ENCODE data around the gene PPP2R5C.

Gene PPP2R5C

GRCh38 chr14:101865288-101865687, 103.8 kb downstream of the PPP2R5C start:
- DNase-seq (ENCODE audit: low read depth): no peak

GRCh38 chr14:101867854-101868253, 106.3 kb downstream of the PPP2R5C start:
- no peak for DNase-seq (ENCODE audit: low read depth)

DNA sequence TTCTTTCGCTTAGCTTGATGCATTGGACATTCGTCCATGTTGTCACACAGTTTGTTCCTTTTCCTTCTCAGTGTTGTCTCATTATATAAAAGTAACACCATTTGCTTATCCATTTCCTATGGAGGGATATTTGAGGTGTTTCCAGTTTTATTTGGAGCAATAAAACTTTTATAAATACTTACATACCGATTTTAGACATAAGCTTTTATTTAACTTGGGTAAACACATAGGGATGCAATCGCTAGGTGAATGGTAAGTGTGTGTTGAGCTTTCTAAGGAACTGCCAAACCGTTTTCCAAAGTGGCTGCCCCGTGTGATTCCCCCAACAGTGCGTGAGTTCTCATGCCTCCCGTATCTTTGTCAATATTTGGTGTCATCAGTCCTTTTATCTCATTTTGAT, 107.7 kb downstream of the PPP2R5C start:
- DNase-seq (ENCODE audit: low read depth): no peak

DNA sequence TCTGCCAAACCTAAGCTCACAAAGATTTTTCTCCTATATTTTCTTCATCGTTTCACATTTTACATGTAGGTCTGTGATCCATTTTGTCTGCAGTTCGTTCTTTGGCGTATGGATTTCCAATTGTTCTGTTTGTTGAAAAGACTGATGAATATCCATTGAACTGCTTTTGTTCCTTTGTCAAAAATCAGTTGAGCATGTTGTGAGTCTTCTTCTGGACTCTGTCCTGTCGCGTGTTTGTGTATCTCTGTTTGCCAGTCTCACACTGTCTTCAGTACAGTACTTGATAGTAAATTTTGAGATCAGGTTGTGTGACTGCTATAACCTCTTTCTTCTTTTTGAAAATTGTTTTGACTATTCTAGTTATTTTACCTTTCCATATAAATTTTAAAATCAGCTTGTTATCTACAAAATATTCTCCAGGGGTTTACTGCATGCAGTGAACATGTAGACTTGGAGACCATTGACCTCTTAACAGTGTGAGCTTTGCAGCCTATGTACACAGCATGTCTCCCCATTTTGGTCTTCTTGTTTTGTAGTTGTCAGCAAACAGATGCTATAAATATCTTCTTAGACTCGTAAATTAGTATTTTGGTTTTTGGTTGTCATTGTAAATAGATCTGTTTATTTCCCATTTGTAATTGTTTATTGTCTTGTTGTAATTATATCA, 108.9 kb downstream of the PPP2R5C start:
- no peak for DNase-seq (ENCODE audit: low read depth)

GRCh38 chr14:101872346-101872745, 110.8 kb downstream of the PPP2R5C start:
- no peak for DNase-seq (ENCODE audit: low read depth)

DNA sequence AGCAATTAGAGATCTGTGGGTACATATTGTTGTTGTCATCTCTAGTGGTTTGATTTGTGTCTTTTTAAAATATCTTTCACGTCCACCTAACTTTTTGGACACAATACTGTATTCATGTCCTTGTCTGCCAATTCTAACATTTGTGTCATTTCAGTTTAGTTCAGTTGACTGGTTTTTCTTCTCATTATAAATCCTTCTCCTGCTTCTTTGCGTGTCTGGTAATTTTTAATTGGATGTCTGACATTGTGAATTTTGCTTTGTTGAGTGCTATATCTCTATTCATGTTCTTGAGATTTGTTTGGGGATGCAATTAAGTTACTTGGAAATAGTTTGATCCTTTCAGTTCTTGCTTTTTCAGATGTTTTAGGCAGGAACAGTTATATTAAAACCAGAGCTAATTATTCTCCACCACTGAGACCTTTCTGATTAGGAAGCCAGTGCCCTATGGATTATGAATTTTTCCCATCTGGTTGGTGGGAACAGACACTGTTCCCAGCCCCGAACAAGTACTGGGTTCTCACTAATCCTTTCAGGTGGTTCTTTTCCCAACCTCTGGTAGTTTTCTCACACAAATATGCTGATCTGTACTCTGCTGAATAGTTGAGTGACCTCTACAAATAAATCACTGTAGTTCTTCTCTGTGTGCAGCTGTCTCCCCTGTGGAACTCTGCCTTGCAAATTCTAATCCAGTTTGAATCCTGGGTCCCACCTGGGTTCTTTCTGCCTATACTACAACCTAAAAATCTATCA, 111.7 kb downstream of the PPP2R5C start:
- DNase-seq (ENCODE audit: low read depth): no peak

DNA sequence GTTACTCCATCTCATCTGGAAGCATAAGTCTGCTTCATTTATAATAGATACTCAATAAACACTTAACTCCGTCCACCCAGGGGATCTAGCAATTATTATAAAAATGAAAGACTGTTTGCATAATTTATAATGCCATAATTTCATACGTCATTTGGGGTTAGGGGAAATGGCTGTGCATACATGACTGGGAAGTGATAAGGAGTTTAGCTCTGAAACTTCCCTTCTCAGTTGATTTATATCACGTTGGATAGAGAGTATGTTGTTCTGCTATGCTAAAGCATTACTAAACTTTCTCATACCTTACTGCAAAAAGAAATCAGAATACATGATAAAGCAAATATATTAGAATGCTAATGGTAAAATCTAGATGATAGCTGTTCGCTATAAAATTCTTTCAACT, 112.5 kb downstream of the PPP2R5C start:
- no peak for DNase-seq (ENCODE audit: low read depth)

DNA sequence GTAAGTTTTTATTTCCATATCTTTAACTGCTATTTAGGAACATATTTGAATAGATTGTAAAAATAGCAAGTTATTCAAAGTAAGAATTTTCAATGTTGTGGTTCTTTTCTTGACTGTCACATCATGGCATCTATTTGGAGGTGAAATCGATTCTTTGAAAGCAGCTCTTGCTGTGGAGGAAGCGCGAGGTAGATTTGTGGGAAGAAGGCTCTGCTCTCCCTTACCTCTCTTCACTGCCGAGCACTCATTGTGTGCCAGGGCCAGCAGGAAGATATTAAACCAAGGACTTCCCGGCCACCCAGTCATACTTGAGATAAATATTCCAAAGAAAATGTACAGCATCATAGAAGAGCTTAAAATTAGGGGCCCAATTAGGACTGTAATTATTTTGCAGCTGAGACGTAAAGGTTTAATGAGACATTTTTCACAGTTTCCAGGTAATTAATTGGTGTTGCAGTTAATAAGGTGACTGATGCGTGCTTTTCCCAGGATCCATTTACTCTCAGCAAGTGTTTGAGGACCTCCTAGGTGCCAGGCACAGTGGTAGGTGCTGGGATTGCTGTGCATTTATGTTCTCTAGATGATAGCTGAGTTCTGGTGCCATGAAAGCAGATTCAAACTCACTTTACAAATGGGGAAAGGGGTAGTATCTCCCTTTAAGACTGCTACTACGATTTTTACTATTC, 113.7 kb downstream of the PPP2R5C start:
- no peak for DNase-seq (ENCODE audit: low read depth)

GRCh38 chr14:101875727-101876554, 114.4 kb downstream of the PPP2R5C start:
- DNase-seq (ENCODE audit: low read depth): no peak

- peak; percentile 29 for DNase-seq (ENCODE audit: low read depth)
These were observed 115.0 kb downstream of the PPP2R5C start for GRCh38 chr14:101876555-101876938.

DNA sequence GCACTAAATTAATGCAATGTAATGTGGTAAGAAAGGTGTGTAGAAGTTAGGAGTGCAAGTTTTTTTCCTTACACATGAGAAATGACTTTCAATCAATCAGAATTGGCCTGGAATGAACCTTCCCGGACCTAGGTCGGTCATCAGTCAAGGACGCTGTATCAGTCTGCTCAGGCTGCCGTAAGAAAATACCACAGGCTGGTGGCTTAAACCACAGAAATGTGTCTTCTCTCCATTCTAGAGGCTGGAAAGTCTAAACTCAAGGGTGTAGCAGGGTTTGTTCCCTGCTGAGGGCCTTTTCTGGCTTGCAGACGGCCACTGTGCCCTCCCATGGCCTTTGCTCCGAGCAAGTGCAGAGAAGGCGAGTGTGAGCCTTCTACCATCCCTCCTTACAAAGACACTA, 116.3 kb downstream of the PPP2R5C start:
- no peak for DNase-seq (ENCODE audit: low read depth)

- DNase-seq (ENCODE audit: low read depth): no peak
These were observed 116.8 kb downstream of the PPP2R5C start for GRCh38 chr14:101878211-101878821.

DNA sequence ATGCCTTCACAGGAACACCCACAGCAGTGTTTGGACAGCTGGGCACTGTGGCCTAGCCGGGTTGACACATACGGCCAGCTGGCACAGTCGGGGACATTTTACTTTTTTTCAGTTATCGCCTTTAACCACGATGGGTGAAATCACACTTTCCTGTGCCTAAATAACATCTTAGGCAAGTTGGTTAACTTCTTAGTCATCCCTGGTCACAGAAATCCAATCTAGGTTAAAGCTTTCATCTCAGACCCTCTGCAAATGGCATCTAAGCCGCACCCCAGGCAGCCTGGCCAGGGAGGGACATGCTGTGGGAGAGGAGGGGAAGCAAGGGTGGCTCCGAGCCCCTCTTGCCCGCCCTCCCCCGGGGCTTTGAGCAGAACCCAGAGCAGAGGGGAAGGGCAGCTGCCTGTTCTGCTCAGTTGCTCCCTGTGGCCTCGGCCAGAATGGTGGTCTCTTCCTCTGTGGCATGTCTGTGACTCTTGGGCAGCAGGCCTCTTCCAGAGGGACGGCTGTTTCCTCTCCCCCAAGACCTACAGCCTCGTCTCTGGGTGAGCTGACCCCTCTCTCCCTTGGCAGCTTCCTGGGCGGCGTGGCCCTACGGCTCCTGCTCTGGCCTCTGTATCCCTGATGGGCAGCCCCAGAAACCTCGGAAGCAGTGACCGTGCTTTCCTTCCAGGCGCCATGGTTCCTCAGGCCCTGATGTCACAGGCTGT, 117.5 kb downstream of the PPP2R5C start:
- no peak for DNase-seq (ENCODE audit: low read depth)

DNA sequence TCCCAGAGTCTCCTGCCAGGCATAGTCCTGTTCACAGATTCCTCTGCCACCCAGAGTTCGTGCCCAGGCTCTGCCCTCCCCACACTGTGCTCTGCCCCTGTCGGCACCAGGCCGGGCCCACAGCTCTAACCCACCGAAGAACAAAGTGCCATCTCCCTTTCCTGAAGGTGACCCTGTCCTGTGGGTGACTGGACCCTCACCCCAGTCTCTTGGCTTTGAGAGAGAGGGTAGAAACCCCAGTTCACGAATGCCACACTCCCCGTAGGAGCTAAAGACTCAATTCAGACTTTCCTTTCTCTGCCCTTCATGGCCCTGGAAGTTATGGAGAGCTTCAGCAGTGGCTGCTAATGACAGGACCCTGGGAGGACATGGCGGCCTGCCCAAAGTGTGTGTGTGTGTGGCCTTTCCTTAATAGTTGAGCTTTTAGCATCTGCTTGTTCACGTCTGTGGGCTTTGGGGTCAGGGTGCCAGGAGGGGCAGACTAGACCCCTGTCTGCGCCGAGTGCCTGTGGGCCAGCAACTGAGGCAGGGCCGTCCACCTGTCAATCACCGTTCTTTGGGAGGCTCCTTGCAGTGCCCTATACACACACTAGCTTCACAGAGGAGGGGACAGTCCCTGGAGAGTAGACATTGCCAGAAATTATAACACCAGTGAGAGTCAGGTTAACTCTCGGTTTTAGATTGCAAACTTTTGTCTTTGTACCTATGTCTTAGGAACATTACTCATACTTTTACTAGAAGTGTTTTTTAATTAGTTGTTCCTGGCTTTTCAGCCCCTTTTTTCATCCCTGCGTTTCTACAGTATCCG, 118.2 kb downstream of the PPP2R5C start:
- DNase-seq (ENCODE audit: low read depth): no peak

GRCh38 chr14:101881426-101881825, 119.9 kb downstream of the PPP2R5C start:
- DNase-seq (ENCODE audit: low read depth): no peak

DNA sequence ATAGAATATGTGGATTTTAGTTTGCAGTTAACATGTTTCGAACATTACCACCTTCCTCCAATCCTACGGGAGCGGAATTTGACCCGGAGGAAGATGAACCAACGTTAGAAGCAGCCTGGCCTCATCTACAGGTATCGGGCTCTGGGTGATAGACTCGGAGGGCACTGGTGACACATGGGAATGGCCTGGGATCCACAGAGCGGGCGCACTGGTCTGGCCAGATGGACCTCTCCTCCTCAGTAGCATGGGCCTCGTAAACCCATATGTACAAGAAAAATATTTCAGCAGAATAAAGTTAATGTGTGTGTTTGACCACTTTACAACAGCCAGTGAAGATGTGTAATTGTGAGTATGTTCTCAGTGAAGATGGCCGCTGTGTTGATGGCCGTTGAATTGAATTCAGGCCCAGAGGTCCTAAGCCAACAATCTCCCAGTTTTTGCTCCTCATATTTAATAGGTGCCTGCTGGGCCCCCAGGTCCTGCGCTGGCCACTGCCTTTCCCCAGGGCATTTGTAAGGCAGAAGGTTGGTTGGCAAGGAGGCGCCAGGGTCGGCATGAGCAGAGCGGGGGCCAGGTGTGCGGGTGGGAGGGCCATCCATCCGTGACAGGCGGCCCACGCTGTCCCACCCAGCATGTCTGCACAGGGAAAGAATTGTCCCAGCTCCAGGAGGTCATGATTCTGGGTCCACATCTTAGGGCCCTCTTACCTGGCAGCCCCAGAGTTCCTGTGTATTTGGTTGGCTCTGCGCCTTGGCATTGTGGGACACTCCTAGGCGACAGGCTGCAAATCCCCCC, 120.8 kb downstream of the PPP2R5C start:
- DNase-seq (ENCODE audit: low read depth): no peak

DNA sequence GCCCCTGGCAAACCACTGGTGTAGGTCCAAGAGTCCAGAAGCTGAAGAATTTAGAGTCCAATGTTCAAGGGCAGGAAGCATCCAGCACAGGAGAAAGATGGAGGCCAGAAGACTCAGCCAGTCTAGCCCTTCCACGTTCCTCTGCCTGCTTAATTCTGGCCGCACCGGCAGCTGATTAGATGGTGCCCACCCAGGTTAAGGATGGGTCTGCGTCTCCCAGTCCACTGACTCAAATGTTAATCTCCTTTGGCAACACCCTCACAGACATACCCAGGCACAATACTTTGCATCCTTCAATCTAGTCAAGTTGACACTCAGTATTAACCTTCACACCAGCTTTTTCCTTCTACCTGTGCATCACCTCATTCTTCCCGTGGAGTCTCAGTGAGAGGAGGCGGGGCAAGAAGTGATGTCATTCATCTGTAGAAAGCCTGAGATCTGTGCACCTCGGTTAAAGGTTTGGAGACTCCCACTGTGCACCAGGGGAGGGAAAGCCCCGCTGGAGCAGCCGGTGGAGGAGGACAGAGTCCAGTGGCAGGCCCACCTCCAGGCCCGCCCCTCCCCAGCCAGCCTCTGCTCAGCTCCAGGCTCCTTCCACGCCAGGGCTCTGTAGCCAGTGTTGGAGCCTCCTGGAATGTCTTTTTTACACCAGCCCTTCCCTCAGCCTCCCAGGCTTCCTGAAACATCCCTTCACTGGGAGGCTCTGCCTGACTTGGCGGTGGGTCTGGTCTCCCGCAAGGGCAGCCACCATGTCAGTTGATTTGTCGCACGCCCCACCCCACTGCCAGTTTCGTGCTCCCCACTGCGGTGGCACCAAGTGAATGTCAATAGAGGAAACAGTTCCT, 122.8 kb downstream of the PPP2R5C start:
- DNase-seq (ENCODE audit: low read depth): no peak

- DNase-seq (ENCODE audit: low read depth): no peak
These were observed 123.5 kb downstream of the PPP2R5C start for GRCh38 chr14:101884934-101885576.

Measured in stimulated activated CD8-positive, alpha-beta memory T cell treated with anti-CD3 and anti-CD28 coated beads, Interleukin-15, amount 100 ng/mL, for 1 hour (primary cell).